ENCODE data around the gene ROS1. TPM values are rescaled to one million over a fixed set of nuclear protein-coding genes. Genes with fewer than 3 reads are reported as not detected.

Gene ROS1
- total and polyA plus RNA-seq, 4 experiments from 2014 or later: not detected

DNA sequence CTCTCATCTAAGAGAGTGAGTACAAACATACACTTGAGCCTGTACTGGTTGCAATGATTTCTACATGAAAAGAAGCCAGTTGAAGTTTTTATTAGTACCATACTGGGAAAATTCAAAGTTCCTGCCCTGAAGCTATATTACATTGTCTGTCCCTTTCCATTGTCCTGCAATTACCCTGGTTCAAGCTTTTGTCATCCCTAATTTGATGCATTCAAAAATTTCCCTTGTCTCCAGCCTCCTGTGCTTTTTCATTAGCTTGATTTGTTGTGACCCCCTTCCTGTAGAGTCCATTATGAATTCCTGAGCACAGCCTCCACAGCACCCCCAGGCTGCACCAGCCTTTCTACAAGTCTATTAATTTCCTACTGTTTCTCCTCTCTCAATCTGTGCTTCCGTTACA is 114.0 kb downstream of the ROS1 start:
- no peaks in the 10 kb centered on the region for H3K9me3 Mint-ChIP-seq
- Histone ChIP-seq H3K27ac (ENCODE audit: low read depth, low read length) (no peak overlapping the region), H3K27me3 (ENCODE audit: insufficient read depth, low read length) (no peaks in the 10 kb centered on the region), H3K4me1 (ENCODE audit: insufficient read depth, low read length) (no peaks in the 10 kb centered on the region), H3K9me3 (ENCODE audit: control insufficient read depth in 1 of 2, low read length in 2 of 2) (no peaks in the 10 kb centered on the region), H3K36me3 (ENCODE audit: insufficient read depth, low read length) (no peaks in the 10 kb centered on the region), H3K4me3 (ENCODE audit: low read length in 2 of 2) (no peak overlapping the region)
- H3K27me3 Mint-ChIP-seq: peaks cover 1 to 7% of the 10 kb centered on the region in 2 donors
- ChIA-PET POLR2A (ENCODE audit: partially characterized antibody) (no interaction called here), CTCF (ENCODE audit: partially characterized antibody) (no interaction called here)
- H3K27ac Mint-ChIP-seq: no peak overlapping the region
- no peaks in the 10 kb centered on the region for H3K4me1 Mint-ChIP-seq
- intact Hi-C loops (cut with micrococcal nuclease): no loop called here
- H3K36me3 Mint-ChIP-seq: no peaks in the 10 kb centered on the region
- no peak for DNase-seq
- H3K4me3 Mint-ChIP-seq: no peak overlapping the region

DNA sequence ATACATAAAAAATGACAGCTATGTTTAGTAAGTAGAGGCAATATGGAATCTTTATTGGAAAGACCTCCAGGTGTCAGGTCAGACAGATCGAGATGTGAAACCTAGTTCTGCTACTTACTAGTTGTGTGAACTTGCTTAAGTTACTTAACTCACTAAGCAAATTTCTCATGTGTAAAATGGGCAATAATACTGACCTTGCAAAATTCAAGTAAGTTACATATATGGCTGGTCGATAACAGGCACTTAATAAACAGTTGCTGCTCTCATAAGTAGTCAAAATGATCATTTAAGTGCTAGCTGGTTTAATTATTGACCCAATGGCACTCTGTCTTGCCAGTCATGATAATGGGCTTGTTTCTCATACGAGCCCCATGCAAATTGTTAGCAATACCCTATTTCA is 114.4 kb downstream of the ROS1 start:
- Histone ChIP-seq H3K36me3 (ENCODE audit: insufficient read depth, low read length) (no peaks in the 10 kb centered on the region), H3K27ac (ENCODE audit: low read depth, low read length) (no peak overlapping the region), H3K9me3 (ENCODE audit: control insufficient read depth in 1 of 2, low read length in 2 of 2) (no peaks in the 10 kb centered on the region), H3K4me3 (ENCODE audit: low read length in 2 of 2) (no peak overlapping the region), H3K4me1 (ENCODE audit: insufficient read depth, low read length) (no peaks in the 10 kb centered on the region), H3K27me3 (ENCODE audit: insufficient read depth, low read length) (no peaks in the 10 kb centered on the region)
- Mint-ChIP-seq H3K27me3 (peaks cover 1 to 7% of the 10 kb centered on the region in 2 donors), H3K9me3 (no peaks in the 10 kb centered on the region), H3K4me1 (no peaks in the 10 kb centered on the region), H3K36me3 (no peaks in the 10 kb centered on the region), H3K27ac (no peak overlapping the region), H3K4me3 (no peak overlapping the region)
- ChIA-PET CTCF (ENCODE audit: partially characterized antibody) (no interaction called here), POLR2A (ENCODE audit: partially characterized antibody) (no interaction called here)
- intact Hi-C loops (cut with micrococcal nuclease): no loop called here
- no peak for DNase-seq

DNA sequence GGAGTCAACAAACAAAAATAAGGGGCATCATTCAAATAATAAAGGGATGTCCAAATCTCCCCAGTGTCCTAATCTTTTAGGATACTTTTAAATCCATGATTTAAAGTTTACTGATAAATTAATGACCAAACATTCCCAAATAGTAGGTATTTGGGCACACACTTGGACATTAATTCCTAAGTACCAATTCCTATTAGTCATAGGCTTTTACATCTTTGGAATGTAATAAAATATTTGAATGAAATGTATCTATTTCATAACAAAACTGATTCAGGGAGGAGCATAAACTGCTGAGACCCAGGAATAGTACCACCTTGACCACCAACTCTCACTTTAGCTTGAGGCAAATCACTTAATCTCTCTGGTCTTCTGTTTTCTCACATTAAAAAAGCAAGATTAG is 116.1 kb downstream of the ROS1 start:
- Mint-ChIP-seq H3K27me3 (peaks cover 1 to 9% of the 10 kb centered on the region in 2 donors), H3K27ac (no peak overlapping the region), H3K4me3 (no peak overlapping the region), H3K36me3 (no peaks in the 10 kb centered on the region), H3K9me3 (peaks cover 0 to 1% (median 0%) of the 10 kb centered on the region in 8 donors), H3K4me1 (no peaks in the 10 kb centered on the region)
- intact Hi-C loops (cut with micrococcal nuclease): no loop called here
- DNase-seq: no peak
- H3K4me1 ChIP-seq (ENCODE audit: insufficient read depth, low read length): no peaks in the 10 kb centered on the region
- ChIA-PET POLR2A (ENCODE audit: partially characterized antibody) (no interaction called here), CTCF (ENCODE audit: partially characterized antibody) (no interaction called here)
- no peaks in the 10 kb centered on the region for H3K27me3 ChIP-seq (ENCODE audit: insufficient read depth, low read length)
- H3K36me3 ChIP-seq (ENCODE audit: insufficient read depth, low read length): no peaks in the 10 kb centered on the region
- H3K9me3 ChIP-seq (ENCODE audit: control insufficient read depth in 1 of 2, low read length in 2 of 2): no peaks in the 10 kb centered on the region
- no peak overlapping the region for H3K27ac ChIP-seq (ENCODE audit: low read depth, low read length)
- H3K4me3 ChIP-seq (ENCODE audit: low read length in 2 of 2): no peak overlapping the region

DNA sequence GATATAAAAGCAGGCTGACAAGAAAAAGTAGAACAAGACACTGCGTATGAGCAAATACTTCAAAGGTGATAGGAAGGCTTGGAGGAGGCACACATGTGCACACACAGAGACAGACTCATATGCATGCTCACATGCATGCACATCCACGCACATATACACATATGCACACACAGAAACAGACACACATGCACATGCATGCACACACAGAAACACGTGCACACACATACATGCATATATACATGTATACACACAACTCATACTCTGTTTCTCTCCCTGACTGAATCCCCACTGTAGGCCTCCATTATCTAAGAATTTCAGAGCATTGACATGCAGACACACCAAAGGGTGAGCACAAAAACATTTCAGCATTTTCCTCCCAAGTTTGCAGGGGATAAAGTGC is 116.7 kb downstream of the ROS1 start:
- no peaks in the 10 kb centered on the region for H3K27me3 ChIP-seq (ENCODE audit: insufficient read depth, low read length)
- H3K36me3 ChIP-seq (ENCODE audit: insufficient read depth, low read length): no peaks in the 10 kb centered on the region
- CTCF ChIA-PET (ENCODE audit: partially characterized antibody): no interaction called here
- H3K27ac ChIP-seq (ENCODE audit: low read depth, low read length): no peak overlapping the region
- no peak overlapping the region for H3K4me3 ChIP-seq (ENCODE audit: low read length in 2 of 2)
- Mint-ChIP-seq H3K4me1 (no peaks in the 10 kb centered on the region), H3K27me3 (peaks cover 1 to 11% of the 10 kb centered on the region in 2 donors), H3K27ac (no peak overlapping the region), H3K36me3 (no peaks in the 10 kb centered on the region), H3K9me3 (peaks cover 0 to 1% (median 0%) of the 10 kb centered on the region in 8 donors), H3K4me3 (no peak overlapping the region)
- H3K4me1 ChIP-seq (ENCODE audit: insufficient read depth, low read length): no peaks in the 10 kb centered on the region
- DNase-seq: no peak
- POLR2A ChIA-PET (ENCODE audit: partially characterized antibody): no interaction called here
- H3K9me3 ChIP-seq (ENCODE audit: control insufficient read depth in 1 of 2, low read length in 2 of 2): no peaks in the 10 kb centered on the region
- intact Hi-C loops (cut with micrococcal nuclease): no loop called here

DNA sequence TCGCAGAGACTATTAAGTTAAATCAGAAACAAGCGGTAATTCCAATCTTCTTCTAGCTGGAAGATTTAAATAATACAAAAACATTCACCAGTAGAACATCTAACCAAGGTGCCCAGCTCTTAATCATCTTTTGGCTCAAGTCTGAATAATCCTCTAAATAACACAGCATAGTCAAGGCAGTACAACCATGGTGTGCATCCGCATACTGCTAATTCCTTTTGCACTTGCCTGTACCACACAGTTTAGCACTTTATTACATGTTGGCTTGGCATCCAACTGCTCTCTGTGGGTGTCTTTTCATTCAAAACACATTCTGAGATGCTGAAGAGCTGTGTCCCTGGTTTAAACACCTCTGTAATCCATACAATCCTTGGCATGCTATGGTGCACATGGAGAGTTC is 118.1 kb downstream of the ROS1 start:
- H3K27ac Mint-ChIP-seq: no peak overlapping the region

DNA sequence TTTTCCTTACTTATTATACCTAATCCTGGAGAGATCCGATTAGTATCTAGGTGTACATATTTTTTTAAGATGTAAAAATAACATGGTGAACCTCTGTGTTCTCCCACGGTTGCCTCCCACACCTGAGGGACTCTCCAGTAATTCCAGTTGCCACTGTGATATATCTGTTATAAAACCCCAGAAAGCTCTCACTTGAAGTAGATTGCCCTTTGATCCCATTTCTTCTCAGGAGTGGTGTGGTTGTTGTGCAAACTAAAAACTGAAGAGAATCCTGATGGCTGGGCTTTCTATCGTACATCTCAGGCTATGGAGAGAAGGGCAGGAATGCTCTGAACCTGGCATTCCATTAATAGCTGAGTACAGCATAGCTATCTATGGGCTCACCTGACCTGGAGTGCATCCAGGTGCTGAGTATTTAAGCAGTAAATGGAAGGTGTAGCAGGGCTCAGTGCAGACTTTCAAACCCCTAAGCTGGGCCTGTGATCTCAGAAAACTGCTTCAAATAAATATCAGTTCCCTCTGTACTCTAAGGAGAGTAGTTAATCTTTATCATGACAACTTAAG is 119.4 kb downstream of the ROS1 start:
- no peak overlapping the region for H3K27ac ChIP-seq (ENCODE audit: low read depth, low read length)
- H3K4me3 ChIP-seq (ENCODE audit: low read length in 2 of 2): no peak overlapping the region
- H3K9me3 ChIP-seq (ENCODE audit: control insufficient read depth in 1 of 2, low read length in 2 of 2): no peaks in the 10 kb centered on the region
- ChIA-PET CTCF (ENCODE audit: partially characterized antibody) (no interaction called here), POLR2A (ENCODE audit: partially characterized antibody) (no interaction called here)
- Mint-ChIP-seq H3K4me1 (no peaks in the 10 kb centered on the region), H3K27me3 (peaks cover 0 to 11% of the 10 kb centered on the region in 2 donors), H3K27ac (no peak overlapping the region), H3K9me3 (peaks cover 0 to 1% (median 0%) of the 10 kb centered on the region in 8 donors), H3K4me3 (no peak overlapping the region), H3K36me3 (no peaks in the 10 kb centered on the region)
- intact Hi-C loops (cut with micrococcal nuclease): no loop called here
- H3K4me1 ChIP-seq (ENCODE audit: insufficient read depth, low read length): no peaks in the 10 kb centered on the region
- no peaks in the 10 kb centered on the region for H3K27me3 ChIP-seq (ENCODE audit: insufficient read depth, low read length)
- H3K36me3 ChIP-seq (ENCODE audit: insufficient read depth, low read length): no peaks in the 10 kb centered on the region
- no peak for DNase-seq

More for the DNA sequence above, 118.1 kb downstream of the ROS1 start:
- no peaks in the 10 kb centered on the region for H3K36me3 ChIP-seq (ENCODE audit: insufficient read depth, low read length)
- no peaks in the 10 kb centered on the region for H3K27me3 ChIP-seq (ENCODE audit: insufficient read depth, low read length)
- peaks cover 1 to 11% of the 10 kb centered on the region in 2 donors for H3K27me3 Mint-ChIP-seq
- no peaks in the 10 kb centered on the region for H3K4me1 ChIP-seq (ENCODE audit: insufficient read depth, low read length)
- DNase-seq: no peak
- no peak overlapping the region for H3K27ac ChIP-seq (ENCODE audit: low read depth, low read length)
- POLR2A ChIA-PET (ENCODE audit: partially characterized antibody): no interaction called here
- no peaks in the 10 kb centered on the region for H3K4me1 Mint-ChIP-seq
- CTCF ChIA-PET (ENCODE audit: partially characterized antibody): no interaction called here
- intact Hi-C loops (cut with micrococcal nuclease): no loop called here
- H3K4me3 ChIP-seq (ENCODE audit: low read length in 2 of 2): no peak overlapping the region
- H3K9me3 ChIP-seq (ENCODE audit: control insufficient read depth in 1 of 2, low read length in 2 of 2): no peaks in the 10 kb centered on the region
- no peaks in the 10 kb centered on the region for H3K36me3 Mint-ChIP-seq
- H3K4me3 Mint-ChIP-seq: no peak overlapping the region
- H3K9me3 Mint-ChIP-seq: peaks cover 0 to 1% (median 0%) of the 10 kb centered on the region in 8 donors

DNA sequence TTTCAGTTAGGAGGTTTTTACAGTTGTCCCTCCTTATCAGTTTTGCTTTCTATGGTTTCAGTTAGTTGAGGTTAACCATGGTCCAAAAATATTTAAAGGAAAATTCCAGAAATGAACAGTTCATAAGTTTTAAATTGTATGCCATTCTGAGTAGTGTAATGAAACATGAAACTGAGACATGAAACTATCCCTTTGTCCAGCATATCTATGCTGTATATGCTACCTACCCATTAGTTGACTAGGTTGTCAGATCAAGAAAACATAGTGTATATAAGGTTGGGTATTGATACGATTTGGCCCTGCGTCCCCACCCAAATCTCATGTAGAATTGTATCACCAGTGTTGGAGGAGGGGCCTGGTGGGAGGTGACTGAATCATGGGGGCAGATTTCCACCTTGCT is 121.3 kb downstream of the ROS1 start:
- H3K4me1 Mint-ChIP-seq: no peaks in the 10 kb centered on the region
- peaks cover 0 to 1% (median 0%) of the 10 kb centered on the region in 8 donors for H3K9me3 Mint-ChIP-seq

DNA sequence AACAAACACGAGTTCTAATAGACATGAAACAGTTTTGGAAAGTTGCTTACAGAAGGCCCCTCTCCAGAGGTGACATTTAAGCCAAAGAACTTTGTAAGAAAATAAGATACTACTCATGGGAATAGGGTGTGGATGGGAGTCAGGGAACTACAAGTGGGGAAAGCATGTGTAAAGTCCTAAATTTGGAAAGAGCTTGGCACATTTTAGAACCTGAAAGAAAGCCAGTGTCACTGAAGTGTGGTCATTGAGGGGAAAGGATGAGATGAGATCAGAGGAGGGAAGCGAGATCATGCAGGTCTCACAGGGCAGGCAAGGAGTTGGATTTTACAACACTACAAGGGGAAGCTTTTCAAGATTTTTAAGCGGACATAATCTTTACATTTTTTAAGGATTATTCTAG is 122.4 kb downstream of the ROS1 start:
- no peaks in the 10 kb centered on the region for H3K4me1 Mint-ChIP-seq
- intact Hi-C loops (cut with micrococcal nuclease): no loop called here
- no peaks in the 10 kb centered on the region for H3K4me1 ChIP-seq (ENCODE audit: insufficient read depth, low read length)
- peaks cover 0 to 1% (median 0%) of the 10 kb centered on the region in 8 donors for H3K9me3 Mint-ChIP-seq
- no peak for DNase-seq
- CTCF ChIA-PET (ENCODE audit: partially characterized antibody): interaction anchor here (1.4 kb wide), 1 partner anchor 13 kb away, joined by 3 read pairs; no protein-coding TSS in a partner anchor
- POLR2A ChIA-PET (ENCODE audit: partially characterized antibody): no interaction called here
- H3K27ac ChIP-seq (ENCODE audit: low read depth, low read length): no peak overlapping the region
- H3K36me3 Mint-ChIP-seq: no peaks in the 10 kb centered on the region
- no peaks in the 10 kb centered on the region for H3K9me3 ChIP-seq (ENCODE audit: control insufficient read depth in 1 of 2, low read length in 2 of 2)
- H3K4me3 ChIP-seq (ENCODE audit: low read length in 2 of 2): no peak overlapping the region
- H3K4me3 Mint-ChIP-seq: no peak overlapping the region
- no peak overlapping the region for H3K27ac Mint-ChIP-seq
- no peaks in the 10 kb centered on the region for H3K27me3 ChIP-seq (ENCODE audit: insufficient read depth, low read length)
- no peaks in the 10 kb centered on the region for H3K36me3 ChIP-seq (ENCODE audit: insufficient read depth, low read length)
- H3K27me3 Mint-ChIP-seq: peaks cover 0 to 4% of the 10 kb centered on the region in 2 donors

More for the DNA sequence above, 121.3 kb downstream of the ROS1 start:
- Mint-ChIP-seq H3K27me3 (peaks cover 0 to 8% of the 10 kb centered on the region in 2 donors), H3K4me3 (no peak overlapping the region), H3K27ac (no peak overlapping the region), H3K36me3 (no peaks in the 10 kb centered on the region)
- POLR2A ChIA-PET (ENCODE audit: partially characterized antibody): no interaction called here
- CTCF ChIA-PET (ENCODE audit: partially characterized antibody): no interaction called here
- no peaks in the 10 kb centered on the region for H3K36me3 ChIP-seq (ENCODE audit: insufficient read depth, low read length)
- intact Hi-C loops (cut with micrococcal nuclease): no loop called here
- no peaks in the 10 kb centered on the region for H3K9me3 ChIP-seq (ENCODE audit: control insufficient read depth in 1 of 2, low read length in 2 of 2)
- H3K27ac ChIP-seq (ENCODE audit: low read depth, low read length): no peak overlapping the region
- H3K4me3 ChIP-seq (ENCODE audit: low read length in 2 of 2): no peak overlapping the region
- no peak for DNase-seq
- H3K27me3 ChIP-seq (ENCODE audit: insufficient read depth, low read length): no peaks in the 10 kb centered on the region
- no peaks in the 10 kb centered on the region for H3K4me1 ChIP-seq (ENCODE audit: insufficient read depth, low read length)
